Astrocyte (in vitro differentiated cells and primary cell): Measurements from ENCODE around the gene ATG7.

Experiments
- EZH2 ChIP-seq: IDR thresholded peaks from 2 replicates; pipeline ENCODE4 v1.6.1; 2012; ENCODE audit warnings: mild to moderate bottlenecking, low read length, inconsistent platforms; ENCODE audit not compliant: insufficient read depth
- TF ChIP-seq, protein P1 (sequence below): IDR thresholded peaks from 2 replicates; pipeline ENCODE4 v1.5.1; 2011; ENCODE audit warnings: low read depth, mild to moderate bottlenecking, inconsistent platforms, low read length, moderate library complexity; ENCODE audit not compliant: insufficient read depth

DNA sequence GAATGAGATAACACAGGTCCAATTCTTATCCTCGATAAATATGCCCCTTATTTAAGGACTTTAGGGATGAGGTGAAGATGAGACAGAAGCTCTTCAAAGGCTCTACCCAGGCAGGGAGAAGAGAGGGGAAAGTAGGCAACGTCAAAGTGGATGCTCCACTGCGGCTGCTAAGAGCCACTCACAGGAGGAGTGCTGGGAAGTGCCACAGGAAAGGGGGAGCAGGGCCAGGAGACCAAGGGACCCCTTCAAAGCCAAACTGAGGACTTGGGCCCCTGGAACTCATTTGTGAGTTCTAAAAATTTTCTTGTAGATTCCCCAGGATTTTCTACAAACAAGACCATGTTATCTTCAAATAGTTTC, 47.3 kb upstream of the ATG7 start:
- TF ChIP-seq, protein P1, sequence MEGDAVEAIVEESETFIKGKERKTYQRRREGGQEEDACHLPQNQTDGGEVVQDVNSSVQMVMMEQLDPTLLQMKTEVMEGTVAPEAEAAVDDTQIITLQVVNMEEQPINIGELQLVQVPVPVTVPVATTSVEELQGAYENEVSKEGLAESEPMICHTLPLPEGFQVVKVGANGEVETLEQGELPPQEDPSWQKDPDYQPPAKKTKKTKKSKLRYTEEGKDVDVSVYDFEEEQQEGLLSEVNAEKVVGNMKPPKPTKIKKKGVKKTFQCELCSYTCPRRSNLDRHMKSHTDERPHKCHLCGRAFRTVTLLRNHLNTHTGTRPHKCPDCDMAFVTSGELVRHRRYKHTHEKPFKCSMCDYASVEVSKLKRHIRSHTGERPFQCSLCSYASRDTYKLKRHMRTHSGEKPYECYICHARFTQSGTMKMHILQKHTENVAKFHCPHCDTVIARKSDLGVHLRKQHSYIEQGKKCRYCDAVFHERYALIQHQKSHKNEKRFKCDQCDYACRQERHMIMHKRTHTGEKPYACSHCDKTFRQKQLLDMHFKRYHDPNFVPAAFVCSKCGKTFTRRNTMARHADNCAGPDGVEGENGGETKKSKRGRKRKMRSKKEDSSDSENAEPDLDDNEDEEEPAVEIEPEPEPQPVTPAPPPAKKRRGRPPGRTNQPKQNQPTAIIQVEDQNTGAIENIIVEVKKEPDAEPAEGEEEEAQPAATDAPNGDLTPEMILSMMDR: no peak
- TF ChIP-seq EZH2: no peak
